Breast epithelium (tissue), 3 donors: Measurements from ENCODE around the gene DELE1.

Experiments used
- CTCF ChIP-seq, 3 donors: fragments of 450-650 bp; IDR thresholded peaks; one replicate each; pipeline ENCODE4 v1.5.1; 2016 to 2017; ENCODE audit warnings: antibody characterized with exemption in 3 of 3, mild to moderate bottlenecking in 3 of 3, moderate library complexity in 3 of 3
- POLR2A ChIP-seq: fragments of 450-650 bp; IDR thresholded peaks from one replicate; pipeline ENCODE4 v1.6.1; 2016; ENCODE audit warnings: antibody characterized with exemption, mild to moderate bottlenecking, moderate library complexity
- POLR2AphosphoS5 ChIP-seq, 3 donors: sonication (generic); formaldehyde crosslinking; IDR thresholded peaks; one replicate each; pipeline ENCODE4 v1.6.1; 2017; ENCODE audit warnings: antibody characterized with exemption in 3 of 3

GRCh38 chr5:141973871-141974595 lies 50.4 kb downstream of the DELE1 start:
- TF ChIP-seq CTCF (IDR thresholded peaks at IDR 0.05): no peak
- TF ChIP-seq POLR2A: no peak
- no peak for TF ChIP-seq POLR2AphosphoS5 (IDR thresholded peaks at IDR 0.05)
